ENCODE measurements around the gene CTBP2.

CTBP2 gene

DNA sequence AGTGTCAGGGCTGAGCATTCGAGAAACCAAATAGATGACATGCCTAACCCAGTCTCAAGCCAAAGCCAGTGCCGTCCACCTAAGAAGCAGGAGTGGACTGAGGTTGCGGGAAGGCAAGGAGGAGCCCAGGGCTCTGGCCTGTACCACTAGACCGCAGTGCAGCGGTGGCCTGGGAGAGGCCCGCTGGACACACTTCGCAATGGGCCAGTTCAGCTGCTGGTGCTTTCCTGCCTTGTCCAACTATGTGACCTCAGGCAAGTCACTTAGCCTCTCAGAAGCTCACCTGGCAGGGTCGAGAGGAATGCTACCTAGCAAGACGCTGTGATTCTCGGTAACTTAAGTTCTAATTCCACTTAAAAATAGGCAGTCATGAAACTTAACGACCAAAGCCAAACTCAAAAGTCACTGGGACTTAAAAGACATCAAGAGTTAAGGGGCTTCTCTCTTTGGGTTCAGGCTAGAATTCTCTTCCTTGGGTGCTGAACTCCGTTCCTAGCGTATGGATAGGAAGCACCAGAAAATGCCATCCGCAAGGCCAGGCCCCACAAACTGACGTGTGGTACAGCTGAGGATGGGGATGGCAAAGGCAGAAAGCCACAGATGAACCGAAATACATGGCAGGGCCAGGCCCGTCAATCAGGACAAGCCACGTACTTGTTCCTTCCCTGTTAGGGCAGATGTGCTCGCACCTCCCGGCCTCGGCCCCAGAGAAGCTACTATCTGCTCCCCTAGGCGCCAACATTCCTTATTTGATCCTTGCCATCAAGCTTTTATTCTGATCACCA is 34.2 kb downstream of the CTBP2 start:
- DNase-seq (ENCODE audit: low read depth) = no peak

DNA sequence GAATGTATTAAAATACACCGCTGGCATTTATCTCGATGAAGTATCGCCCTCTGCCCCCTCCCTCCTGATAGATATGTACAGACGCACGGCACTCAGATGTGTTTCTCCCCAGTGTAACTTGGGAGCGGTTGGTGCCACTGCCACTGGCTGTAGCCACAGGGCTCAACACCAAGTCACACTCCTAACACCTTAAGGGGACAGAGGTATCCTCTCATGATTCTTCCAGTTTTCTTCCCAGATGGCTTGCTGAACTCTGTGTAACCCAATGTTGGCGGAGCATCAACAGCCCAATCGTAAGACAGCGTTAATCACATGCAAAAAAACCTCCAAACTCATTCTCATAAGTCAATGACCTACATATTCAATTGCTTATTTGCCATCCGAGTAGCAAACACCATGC is 35.5 kb downstream of the CTBP2 start:
- DNase-seq (ENCODE audit: low read depth) = no peak

DNA sequence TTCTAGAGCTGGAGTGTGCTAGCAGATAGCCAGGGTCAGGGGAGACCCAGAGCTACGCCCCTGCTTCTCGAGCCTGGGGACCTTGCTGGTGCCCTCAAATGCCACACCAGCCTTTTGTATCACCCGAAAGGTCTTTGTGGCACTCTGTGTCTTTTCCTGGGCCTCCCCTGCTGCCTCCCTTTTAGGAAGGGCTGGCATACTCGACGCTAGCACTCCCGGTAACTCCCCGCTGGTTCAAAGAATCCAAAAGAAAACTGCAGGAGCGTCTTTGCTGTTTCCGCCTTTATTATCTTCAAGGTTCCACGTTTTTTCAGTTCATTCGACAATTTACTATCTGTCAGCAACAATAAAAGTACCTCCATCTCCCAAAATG is 36.3 kb downstream of the CTBP2 start:
- no peak for DNase-seq (ENCODE audit: low read depth)

DNA sequence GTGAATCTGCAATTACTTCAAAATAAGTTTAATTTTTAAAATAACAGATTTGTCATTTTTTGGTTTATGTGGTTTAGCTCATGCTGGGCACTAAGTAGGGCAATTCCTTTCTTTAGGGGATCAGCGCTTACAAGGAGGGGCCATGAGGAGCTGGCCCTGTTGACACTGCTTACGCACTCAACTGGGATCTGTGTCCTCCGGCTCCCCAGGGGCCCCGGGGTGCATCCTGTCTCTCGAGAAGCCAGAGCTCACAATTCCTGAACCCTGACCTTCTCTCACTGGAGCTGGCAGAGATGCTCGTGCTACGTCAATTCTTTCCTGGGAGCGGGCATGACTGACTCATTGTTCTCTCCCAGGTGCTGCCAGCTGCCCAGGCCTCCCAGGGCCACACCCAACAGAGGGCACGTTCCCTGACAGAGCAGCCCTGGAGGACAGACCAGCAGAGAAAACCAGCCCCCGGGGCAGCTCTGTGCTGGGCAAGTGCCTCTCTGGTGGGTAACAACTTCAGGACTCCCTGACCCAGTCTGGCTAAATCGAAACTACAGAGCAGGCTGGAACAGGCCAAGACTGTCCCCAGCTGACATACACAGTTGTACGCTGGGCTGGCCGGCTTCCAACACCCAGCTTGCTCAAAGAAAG is 36.8 kb downstream of the CTBP2 start:
- DNase-seq (ENCODE audit: low read depth) = no peak

DNA sequence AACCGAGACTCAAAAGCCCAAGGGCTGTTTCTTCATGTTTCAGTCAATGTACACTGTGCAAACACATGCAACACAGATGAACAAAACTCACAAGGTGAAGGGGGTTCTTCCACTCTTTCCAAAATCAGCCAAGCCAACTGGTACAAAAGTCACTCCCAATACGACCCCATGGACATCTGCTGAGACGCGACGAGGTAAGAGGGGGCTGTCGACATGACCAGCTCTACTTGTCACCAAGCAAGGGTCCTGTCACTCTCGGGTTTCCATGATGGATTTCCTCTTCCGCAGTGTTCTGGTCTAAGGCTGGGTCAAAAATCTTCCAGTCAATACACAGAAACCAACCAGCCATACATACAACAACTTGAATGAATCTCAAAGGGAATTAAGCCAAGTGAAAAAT is 37.8 kb downstream of the CTBP2 start:
- no peak for DNase-seq (ENCODE audit: low read depth)

DNA sequence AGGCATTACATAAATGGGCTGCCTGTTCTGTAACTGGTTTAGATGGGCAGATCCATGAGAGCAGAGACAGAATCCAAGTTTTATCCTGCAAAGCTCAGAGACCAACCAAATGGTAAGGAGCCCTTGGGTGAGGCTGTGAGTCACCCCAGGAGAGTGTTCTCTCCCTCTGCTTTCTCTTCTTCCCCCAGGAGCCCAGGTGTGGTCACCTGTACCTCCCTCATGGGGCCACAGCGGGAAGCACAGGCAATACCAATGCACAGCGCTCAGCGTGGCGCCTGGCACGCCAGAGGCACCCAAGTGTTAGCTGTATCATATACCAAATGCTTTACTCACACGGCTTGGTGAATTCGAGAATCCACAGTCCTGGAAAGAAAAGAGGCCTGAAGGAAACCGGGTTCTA is 39.4 kb downstream of the CTBP2 start:
- no peak for DNase-seq (ENCODE audit: low read depth)

DNA sequence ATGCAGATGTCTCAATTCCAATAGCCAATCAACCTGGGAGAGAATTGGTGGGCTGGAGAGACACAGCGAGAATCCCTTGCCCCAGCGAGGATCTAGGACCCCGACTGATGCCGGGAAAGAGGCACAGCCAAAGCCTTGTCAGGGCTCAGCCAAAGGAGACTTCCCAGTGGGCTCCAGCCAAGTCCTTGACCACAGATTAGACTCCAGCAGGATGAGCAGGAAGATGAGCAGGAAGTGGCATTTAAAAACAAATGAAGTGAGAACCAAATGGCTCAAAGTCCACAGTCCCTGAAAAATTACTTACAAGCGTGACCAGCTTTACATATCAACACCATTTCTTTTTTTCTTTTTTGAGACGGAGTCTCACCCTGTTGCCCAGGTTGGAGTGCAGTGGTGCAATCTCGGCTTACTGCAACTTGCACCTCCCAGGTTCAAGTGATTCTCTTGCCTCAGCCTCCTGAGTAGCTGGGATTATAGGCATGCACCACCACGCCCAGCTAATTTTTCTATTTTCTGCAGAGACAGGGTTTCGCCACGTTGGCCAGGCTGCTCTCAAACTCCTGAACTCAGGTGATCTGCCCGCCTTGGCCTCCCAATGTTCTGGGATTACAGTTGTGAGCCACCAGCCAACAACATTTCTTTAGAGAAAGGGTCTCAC is 40.2 kb downstream of the CTBP2 start:
- no peak for DNase-seq (ENCODE audit: low read depth)

DNA sequence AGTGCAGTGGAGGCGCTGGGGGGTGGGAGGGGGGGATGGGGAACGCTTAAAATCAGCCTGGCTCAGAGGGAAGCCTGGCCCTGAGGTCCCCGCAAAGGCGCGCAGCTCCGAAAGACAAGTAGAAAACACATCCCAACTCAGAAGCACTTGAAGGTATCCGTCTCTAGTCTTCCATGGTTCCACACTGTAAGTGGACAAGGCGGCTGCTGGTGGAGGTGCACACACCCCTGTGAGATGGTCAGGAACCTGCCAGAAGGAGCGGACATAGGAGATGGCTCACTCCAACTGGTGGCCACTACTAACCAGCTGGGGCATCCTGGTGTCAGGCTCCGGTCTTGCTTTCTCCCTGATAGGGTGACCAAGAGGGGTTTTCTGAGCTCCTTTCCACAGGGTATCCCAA is 41.7 kb downstream of the CTBP2 start:
- no peak for DNase-seq (ENCODE audit: low read depth)

DNA sequence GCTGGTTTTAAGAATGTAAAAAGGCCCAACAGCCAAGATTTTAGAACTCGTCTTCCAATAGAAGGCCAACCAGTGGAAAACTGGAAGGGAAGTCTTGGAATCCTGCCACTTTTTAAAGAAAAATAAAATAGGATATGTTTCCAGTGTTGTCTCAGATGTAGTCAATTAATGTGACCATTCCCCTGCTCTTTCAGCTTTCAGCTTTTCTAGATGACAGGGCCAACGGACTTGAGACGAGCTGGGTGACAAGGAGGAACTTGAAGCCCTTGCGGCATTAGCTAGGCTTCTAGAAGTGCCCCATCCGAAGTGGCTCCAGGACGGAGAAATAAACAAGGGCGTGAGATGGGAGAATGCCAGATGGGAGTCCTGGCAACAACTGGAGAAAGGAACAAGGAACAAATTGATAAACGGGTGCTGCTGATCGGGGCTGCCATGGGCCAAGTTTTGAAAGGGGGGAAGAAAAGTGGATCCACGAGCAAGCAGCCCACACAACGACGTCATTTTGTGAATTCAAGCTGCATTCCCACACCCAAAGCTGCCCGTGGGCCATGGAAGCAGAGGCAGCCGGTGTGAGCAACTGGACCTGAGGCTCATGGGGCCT is 42.3 kb downstream of the CTBP2 start:
- DNase-seq (ENCODE audit: low read depth) = no peak

DNA sequence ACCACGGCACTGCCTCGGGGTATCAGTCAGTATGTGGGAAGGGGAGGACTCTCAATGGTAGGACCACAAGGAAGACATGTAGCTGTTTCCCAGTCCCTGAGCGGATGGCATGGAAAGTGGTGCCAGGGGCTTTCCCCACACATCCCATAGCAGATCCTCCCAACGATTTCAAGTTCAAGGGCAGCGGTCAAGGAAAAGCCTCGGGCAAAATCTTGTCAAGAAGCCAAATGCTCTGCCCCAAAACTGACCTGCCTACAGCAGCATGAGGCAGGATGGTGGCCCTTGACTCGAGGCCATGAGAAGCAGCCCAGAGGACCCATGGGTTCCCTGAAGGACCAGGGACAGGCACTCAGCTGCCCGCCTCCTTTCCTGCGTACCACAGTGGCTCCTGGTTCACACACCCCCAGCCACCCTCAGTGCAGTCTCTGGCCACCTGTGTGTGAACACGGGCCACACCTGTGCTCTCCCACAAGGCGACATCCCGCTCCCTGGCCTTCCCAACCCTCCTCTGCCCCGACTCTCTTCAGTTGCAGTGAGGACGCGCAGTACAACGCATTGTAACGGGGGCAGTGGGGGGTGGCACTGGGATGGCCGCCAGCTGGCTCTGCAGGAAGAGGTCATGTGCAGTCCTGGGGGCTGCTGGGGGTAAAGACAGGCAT is 43.6 kb downstream of the CTBP2 start:
- no peak for DNase-seq (ENCODE audit: low read depth)

DNA sequence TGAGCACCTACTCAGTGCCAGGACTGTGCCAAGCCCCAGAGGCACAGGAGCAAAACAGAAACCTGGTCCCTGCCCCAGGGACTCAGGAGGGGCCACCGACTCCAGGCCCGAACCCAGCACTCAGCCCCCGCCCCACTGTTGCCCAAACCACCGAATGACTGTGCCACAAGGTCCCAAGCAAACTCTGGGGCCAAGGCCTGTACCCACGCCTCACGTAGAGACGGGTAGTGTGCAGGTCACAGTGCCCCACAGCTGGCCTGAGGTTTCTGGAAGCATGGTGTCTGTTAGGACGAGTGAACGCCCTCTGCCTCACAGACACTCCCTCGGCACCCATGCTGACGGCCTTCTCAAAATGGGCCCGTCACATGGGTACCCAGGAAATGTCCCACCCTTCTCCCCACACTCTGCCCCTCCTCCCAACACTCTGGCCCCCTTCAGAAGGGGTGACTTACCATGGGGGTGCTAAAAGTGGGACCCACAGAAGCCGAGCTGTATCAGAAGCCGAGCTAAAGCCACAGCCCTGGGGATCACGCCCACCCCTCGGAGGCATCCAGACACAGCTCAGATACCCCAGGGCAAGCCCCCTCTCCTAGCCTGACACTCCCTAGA is 44.2 kb downstream of the CTBP2 start:
- no peak for DNase-seq (ENCODE audit: low read depth)

DNA sequence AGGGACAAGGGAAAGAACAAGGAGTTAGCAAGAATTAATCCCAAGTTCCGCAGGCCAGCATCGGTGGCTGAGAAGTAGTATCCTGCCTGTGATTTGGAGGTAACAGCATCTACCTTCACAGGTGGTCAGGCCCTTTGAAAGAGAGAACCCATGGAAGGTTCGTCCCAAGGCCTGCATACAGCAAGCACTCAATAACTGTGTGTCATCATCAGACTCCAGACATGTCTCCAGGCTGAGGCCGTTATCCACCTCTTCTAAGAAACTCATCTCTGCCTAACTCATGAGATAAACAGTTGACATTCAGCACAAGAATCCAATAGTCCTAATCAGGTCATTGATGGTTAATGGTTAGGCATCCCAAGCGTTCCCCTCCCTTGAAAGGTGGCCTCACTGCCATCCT is 45.0 kb downstream of the CTBP2 start:
- no peak for DNase-seq (ENCODE audit: low read depth)

DNA sequence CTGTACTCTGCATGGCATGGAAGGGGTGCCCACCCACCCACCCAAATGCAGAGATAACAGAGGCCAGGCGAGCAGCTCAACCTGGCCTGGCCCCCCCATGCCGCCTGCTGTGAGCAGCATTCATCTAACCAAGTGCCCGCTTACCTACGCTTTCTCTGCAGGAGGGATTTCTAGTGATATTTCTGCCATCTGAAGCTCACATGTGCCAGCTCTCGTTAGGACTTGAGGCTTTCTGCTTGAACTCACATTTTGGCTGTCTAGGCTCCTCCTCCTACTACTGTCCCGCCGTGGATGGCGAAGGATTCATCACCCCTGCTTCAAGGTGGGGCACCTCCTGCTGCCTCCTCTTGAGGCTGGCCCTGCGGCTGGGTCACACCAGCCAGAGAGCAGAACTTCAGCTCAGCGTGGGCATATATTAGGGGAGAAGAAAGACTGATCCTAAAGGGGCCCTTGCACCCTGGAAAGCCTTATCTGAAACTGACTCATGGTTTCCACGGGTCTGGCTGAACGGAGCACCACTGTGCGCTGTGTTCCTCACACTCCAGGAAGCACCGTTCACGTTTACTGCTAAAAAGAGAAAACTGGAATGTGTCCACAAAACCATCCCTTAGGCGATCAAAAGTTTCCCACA is 45.5 kb downstream of the CTBP2 start:
- no peak for DNase-seq (ENCODE audit: low read depth)

DNA sequence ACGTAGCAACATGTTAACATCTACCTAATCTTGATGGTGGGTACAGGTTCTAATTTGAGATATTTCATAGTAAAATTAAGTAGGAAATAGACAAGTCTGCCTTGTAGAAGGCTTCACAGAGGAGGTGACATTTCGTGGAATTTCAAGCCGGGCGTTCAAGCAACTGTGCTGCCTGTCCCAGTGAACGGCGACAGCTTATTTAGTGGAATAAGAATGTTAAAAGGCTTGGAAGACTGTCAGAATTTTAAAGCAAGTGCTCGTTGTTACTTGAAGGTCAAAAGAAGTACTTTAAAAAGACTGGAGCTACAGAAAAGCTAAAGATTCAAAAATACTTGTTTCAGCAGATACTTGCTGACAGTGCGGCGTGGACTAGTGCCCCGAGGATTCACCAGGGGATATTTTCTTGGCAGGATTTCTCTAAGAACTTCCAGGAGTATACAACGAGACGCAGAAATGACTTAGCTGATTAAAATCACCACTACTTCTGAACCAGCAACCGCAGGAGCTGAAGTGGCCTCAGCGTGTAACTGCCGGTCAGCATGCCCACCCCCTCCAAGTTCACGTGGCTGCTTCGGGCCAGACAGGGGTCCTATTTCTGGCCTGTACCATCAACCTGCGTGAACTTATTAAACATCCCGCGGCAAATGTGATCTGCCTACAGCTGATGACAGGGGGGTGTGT is 46.5 kb downstream of the CTBP2 start:
- peak; percentile 22 for DNase-seq (ENCODE audit: low read depth)

DNA sequence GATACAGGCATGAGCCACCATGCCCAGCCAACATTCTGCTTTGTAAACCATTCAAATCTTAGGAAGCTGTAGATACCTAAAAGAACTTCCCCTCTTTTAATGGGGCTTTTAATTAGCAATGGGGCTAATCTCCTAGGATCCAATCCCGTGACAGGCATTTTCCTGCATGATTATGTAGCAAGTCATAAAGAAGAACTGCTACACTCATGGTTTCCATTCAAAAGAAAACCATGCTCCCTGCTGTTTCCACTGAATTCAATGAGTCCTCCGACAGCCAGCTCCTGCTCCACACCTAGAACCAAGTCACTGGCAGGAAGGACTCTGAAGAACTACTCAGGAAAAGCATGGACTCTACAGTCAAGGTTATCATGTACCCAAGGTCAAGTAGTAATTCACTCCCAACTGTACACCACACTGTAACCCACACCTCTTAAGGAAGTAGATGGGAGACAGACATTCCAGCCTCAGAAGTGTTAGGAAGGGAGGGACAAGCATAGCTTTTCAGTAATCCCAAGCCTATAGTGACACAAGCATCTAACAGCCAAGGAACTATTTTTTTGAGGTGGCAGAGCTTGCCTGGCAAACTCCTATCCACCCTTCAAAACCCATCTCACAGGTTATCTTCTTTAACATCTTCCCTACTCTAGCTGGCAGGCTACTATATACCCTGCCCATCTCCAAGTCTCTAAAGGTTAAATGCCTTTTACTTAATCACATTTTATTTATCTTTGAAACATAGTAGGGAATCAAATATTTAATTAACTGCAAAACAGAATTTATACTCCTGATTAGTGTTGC is 47.5 kb downstream of the CTBP2 start:
- DNase-seq (ENCODE audit: low read depth) = no peak

DNA sequence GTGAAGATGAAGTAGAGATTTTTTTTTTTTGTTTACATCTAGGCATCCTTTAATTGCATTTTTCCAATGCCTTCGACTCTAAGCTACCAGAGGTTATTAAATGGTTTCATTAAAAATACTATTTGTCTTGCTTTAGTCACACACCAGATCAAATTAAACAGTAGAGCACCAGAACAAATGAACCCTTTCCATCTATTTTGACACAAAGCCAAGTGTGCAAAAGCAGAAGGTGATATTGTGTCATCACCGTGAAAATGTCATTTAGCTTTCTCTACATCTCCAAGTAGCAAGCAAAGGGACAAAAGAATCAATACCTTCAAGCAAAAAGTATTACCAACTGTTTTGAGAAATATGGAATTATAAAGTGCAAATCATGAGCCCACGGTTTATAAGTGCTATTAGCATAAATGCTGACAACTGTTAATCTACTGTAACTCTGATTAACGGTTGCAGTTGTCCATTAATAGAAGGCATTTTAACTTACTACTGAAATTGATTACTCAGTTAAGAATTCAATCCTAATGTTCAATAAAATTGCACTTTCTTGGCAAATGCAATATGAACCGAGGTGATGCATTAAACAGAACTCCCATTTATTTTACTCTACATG is 49.1 kb downstream of the CTBP2 start:
- no peak for DNase-seq (ENCODE audit: low read depth)

DNA sequence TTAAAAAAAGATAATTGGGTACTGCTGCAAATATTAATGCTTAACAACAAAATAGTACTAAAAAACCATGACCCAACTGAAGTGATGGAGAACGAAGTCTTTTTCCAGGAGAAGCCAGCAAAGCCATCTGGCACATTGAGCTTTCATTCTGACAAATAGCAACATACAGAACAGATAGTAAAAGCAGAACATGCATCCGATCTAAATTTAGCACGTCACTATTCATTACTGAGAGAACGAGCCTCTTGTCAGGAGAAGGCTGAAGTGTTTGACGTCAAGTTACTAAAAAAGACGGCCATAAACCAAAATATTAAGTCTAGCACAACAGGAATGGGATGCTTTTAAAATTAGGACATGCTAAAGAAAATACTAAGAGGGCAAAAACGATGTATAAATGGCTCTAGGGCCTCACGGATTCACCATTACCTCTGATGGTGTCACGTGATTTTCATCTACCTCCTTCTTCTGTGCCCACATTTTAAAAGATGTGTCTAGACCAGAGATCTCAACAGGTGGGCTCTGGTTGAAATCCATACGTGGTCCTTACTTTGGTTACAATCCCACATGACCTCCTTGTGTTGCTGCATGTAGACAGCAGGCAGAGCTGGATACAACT is 52.3 kb downstream of the CTBP2 start:
- DNase-seq (ENCODE audit: low read depth) = no peak

DNA sequence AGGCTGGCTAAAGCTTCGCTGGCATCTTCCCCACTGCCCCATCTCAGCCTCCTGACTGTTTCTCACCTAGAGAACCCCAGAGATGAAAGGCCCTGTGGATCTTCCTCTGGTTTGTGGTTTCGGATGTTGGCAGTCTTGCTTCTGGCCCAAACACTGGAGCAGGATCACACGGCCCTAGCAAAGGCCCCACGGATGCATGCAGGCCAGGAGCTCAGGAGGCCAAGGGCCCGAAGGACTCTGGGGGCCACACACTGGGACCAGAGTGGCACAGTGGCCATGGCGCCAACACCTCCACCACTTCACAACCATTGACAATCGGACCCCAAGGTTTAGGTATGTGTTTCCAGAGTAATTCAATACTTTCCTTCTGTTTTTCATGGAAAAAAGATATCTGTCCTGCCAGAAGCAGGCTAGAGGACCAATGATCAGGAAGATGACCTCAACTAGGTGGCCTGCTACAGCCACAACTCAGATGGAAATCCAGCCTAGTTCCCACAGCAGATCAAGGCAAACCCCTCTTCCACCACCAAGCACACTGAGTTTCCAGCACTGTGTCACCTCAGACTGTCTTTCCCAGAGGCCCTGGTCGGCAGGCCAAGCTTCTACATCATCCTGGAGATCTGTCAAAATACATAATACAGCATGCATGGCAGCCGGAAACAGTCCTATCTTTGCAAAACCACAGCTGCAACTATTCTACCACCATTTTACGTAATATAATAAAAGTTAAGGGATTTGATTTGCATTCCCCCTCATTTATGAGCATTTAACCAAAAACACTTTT is 53.0 kb downstream of the CTBP2 start:
- no peak for DNase-seq (ENCODE audit: low read depth)

All from non-pigmented ciliary epithelial cell (primary cell).